Loucy (cell line): ENCODE measurements around the gene PAM16.

Experiments used
- EZH2phosphoT487 ChIP-seq: fragments of 200-600 bp; IDR thresholded peaks from 2 replicates; pipeline ENCODE4 v1.6.1; 2018; ENCODE audit warnings: antibody characterized with exemption, mild to moderate bottlenecking, moderate library complexity, borderline replicate concordance
- TF ChIP-seq, protein P1 (sequence below): fragments of 200-600 bp; sonication (generic); conservative IDR thresholded peaks from 2 replicates; pipeline ENCODE4 v1.5.1; 2014; ENCODE audit warnings: mild to moderate bottlenecking, antibody characterized with exemption, low read length

DNA sequence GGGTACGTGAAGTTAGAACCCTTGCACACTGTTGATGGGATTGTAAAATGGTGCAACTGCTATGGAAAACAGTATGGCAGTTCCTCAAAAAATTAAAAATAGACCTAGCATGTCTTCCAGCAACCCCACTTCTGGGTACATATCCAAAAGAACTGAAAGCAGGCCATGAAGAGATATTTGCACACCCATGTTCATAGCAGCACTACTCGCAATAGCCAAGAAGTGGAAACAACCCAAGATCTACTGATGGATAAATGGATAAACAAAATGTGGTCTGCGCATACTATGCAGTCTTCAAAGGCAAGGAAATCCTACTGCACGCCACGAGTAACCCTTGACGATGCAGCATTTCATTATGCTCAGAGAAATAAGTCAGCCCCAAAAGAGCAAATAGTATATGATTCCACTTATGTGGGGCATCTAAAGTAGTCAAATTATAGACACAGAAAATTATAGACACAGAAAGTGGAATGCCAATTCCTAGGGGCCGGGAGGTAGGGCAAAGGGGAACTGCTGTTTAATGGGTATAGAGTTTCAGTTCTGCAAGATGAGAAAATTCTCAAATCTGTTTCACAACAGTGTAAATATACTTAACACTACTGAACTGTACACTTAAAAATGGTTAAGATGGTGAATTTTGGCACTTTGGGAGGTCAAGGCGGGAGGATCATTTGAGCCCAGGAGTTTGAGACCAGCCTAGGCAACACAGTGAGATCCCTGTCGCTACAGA lies 48.0 kb upstream of the PAM16 start:
- TF ChIP-seq, protein P1, sequence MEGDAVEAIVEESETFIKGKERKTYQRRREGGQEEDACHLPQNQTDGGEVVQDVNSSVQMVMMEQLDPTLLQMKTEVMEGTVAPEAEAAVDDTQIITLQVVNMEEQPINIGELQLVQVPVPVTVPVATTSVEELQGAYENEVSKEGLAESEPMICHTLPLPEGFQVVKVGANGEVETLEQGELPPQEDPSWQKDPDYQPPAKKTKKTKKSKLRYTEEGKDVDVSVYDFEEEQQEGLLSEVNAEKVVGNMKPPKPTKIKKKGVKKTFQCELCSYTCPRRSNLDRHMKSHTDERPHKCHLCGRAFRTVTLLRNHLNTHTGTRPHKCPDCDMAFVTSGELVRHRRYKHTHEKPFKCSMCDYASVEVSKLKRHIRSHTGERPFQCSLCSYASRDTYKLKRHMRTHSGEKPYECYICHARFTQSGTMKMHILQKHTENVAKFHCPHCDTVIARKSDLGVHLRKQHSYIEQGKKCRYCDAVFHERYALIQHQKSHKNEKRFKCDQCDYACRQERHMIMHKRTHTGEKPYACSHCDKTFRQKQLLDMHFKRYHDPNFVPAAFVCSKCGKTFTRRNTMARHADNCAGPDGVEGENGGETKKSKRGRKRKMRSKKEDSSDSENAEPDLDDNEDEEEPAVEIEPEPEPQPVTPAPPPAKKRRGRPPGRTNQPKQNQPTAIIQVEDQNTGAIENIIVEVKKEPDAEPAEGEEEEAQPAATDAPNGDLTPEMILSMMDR, result no peak
- no peak for TF ChIP-seq EZH2phosphoT487
